RWPE1 (cell line): ENCODE results near the gene DSCAM.

Source experiments
- CTCF ChIA-PET: fragments of 350-600 bp; sonication (Branson Sonifier 250); formaldehyde crosslinking; extraction: SDS; loops from one replicate; lab custom pipeline; 2021; lab: Yijun Ruan, JAX
- POLR2A ChIA-PET: fragments of 400-600 bp; formaldehyde crosslinking; extraction: SDS; loops from one replicate; lab custom pipeline; 2020; ENCODE audit warnings: antibody characterized with exemption; ENCODE audit not compliant: low non-redundant PET; lab: Yijun Ruan, JAX
- DNase-seq: peaks from one replicate; pipeline ENCODE4 v3.0.0; 2012; ENCODE audit warnings: low spot score
- H3K27ac ChIP-seq: fragments of 450-650 bp; 2 replicates; pipeline ENCODE4 v1.5.1; 2017
- CTCF ChIP-seq: fragments of 450-650 bp; conservative IDR thresholded peaks from 2 replicates; pipeline ENCODE4 v1.5.1; 2017; ENCODE audit warnings: low read depth, mild to moderate bottlenecking

Gene DSCAM

GRCh38 chr21:40438616-40439015 lies 408.3 kb downstream of the DSCAM start:
- ChIA-PET POLR2A (no interaction called here), CTCF (interaction anchor here (0.6 kb wide), 1 partner anchor 391 kb away, joined by 3 read pairs; no protein-coding TSS in a partner anchor)
- H3K27ac ChIP-seq, result no peak overlapping the region
- no peak for DNase-seq
- no peak for TF ChIP-seq CTCF

- TF ChIP-seq CTCF, result no peak
- H3K27ac ChIP-seq, result no peak overlapping the region
- no peak for DNase-seq
- CTCF ChIA-PET, result interaction anchor here (0.7 kb wide), 1 partner anchor 171 kb away, joined by 3 read pairs; no protein-coding TSS in a partner anchor
- POLR2A ChIA-PET, result no interaction called here
Measured at GRCh38 chr21:40436261-40436660, 410.7 kb downstream of the DSCAM start.

GRCh38 chr21:40433538-40433937 lies 413.4 kb downstream of the DSCAM start:
- ChIA-PET POLR2A (no interaction called here), CTCF (no interaction called here)
- TF ChIP-seq CTCF, result no peak
- no peak overlapping the region for H3K27ac ChIP-seq
- DNase-seq, result no peak

- H3K27ac ChIP-seq, result no peak overlapping the region
- TF ChIP-seq CTCF, result no peak
- POLR2A ChIA-PET, result no interaction called here
- DNase-seq, result no peak
- CTCF ChIA-PET, result no interaction called here
Measured at GRCh38 chr21:40425981-40426380, 421.0 kb downstream of the DSCAM start.

- DNase-seq, result no peak
- ChIA-PET POLR2A (no interaction called here), CTCF (no interaction called here)
- H3K27ac ChIP-seq, result no peak overlapping the region
- no peak for TF ChIP-seq CTCF
Measured at GRCh38 chr21:40422896-40423635, 423.9 kb downstream of the DSCAM start.

GRCh38 chr21:40421121-40421520 lies 425.8 kb downstream of the DSCAM start:
- no peak for TF ChIP-seq CTCF
- POLR2A ChIA-PET, result no interaction called here
- H3K27ac ChIP-seq, result no peak overlapping the region
- DNase-seq, result peak; percentile 13
- CTCF ChIA-PET, result no interaction called here
